Liver (tissue), 9 donors: Measurements from ENCODE around the gene SEMA4C. TPM values are rescaled to one million over a fixed set of nuclear protein-coding genes. Genes with fewer than 3 reads are reported as not detected.

Experiments
- DNase-seq: peaks from one replicate; pipeline ENCODE4 v3.0.0-alpha.2; 2017; ENCODE audit warnings: low spot score
- H3K27ac ChIP-seq, 2 donors: one replicate each; pipeline ENCODE4 v1.7.0; 2013; ENCODE audit warnings: inconsistent platforms in 2 of 2, low read length in 2 of 2, control low read depth in 1 of 2, low read depth in 1 of 2, mild to moderate bottlenecking in 1 of 2
- H3K27me3 ChIP-seq, 4 donors: one replicate each; pipeline versions ENCODE4 v1.6.1 to v1.7.0; 2013; ENCODE audit warnings: low read length in 3 of 4, inconsistent platforms in 1 of 4, mild to moderate bottlenecking in 1 of 4, moderate library complexity in 1 of 4; ENCODE audit not compliant: control insufficient read depth in 4 of 4, insufficient read depth in 4 of 4
- H3K36me3 ChIP-seq, 4 donors: one replicate each; pipeline versions ENCODE4 v1.6.1 to v1.7.0; 2013; ENCODE audit warnings: low read length in 3 of 4, mild to moderate bottlenecking in 3 of 4, low read depth in 1 of 4, moderate library complexity in 1 of 4; ENCODE audit not compliant: control insufficient read depth in 4 of 4, insufficient read depth in 3 of 4
- H3K4me1 ChIP-seq, 4 donors: one replicate each; pipeline versions ENCODE4 v1.6.1 to v1.7.0; 2013; ENCODE audit warnings: low read length in 3 of 4, mild to moderate bottlenecking in 3 of 4, moderate library complexity in 1 of 4; ENCODE audit not compliant: control insufficient read depth in 4 of 4, insufficient read depth in 4 of 4
- H3K4me3 ChIP-seq, 3 donors: one replicate each; pipeline versions ENCODE4 v1.6.1 to v1.7.0; 2013; ENCODE audit warnings: low read length in 3 of 3, control low read depth in 1 of 3, low read depth in 1 of 3, mild to moderate bottlenecking in 1 of 3
- H3K9ac ChIP-seq, 2 donors: one replicate each; pipeline ENCODE4 v1.7.0; 2013; ENCODE audit warnings: low read length in 2 of 2, mild to moderate bottlenecking in 2 of 2, moderate library complexity in 2 of 2, control low read depth in 1 of 2, low read depth in 1 of 2
- H3K9me3 ChIP-seq, 4 donors: one replicate each; pipeline versions ENCODE4 v1.6.1 to v1.7.0; 2013; ENCODE audit warnings: low read length in 3 of 4; ENCODE audit not compliant: control insufficient read depth in 4 of 4
- ATF3 ChIP-seq: IDR thresholded peaks from 2 replicates; pipeline ENCODE4 v1.6.1; 2016; ENCODE audit warnings: antibody characterized with exemption
- EGR1 ChIP-seq, 2 donors: IDR thresholded peaks; 2 replicates each; pipeline ENCODE4 v1.6.1; 2016 to 2018; ENCODE audit warnings: antibody characterized with exemption in 2 of 2, low read depth in 2 of 2
- FOXA1 ChIP-seq: IDR thresholded peaks from 2 replicates; pipeline ENCODE4 v1.6.1; 2016; ENCODE audit warnings: antibody characterized with exemption
- FOXA2 ChIP-seq: IDR thresholded peaks from 2 replicates; pipeline ENCODE4 v1.6.1; 2016; ENCODE audit warnings: antibody characterized with exemption
- GABPA ChIP-seq, 2 donors: IDR thresholded peaks in 1 of 2; conservative IDR thresholded peaks in 1 of 2; 2 replicates each; pipeline ENCODE4 v1.6.1; 2016; ENCODE audit warnings: antibody characterized with exemption in 2 of 2, mild to moderate bottlenecking in 1 of 2, moderate library complexity in 1 of 2
- HNF4A ChIP-seq, 2 donors: conservative IDR thresholded peaks; 2 replicates each; pipeline ENCODE4 v1.6.1; 2016; ENCODE audit warnings: antibody characterized with exemption in 2 of 2, mild to moderate bottlenecking in 2 of 2
- HNF4G ChIP-seq: IDR thresholded peaks from 2 replicates; pipeline ENCODE4 v1.6.1; 2016; ENCODE audit warnings: antibody characterized with exemption
- JUND ChIP-seq, 2 donors: IDR thresholded peaks; 2 replicates each; pipeline ENCODE4 v1.6.1; 2016; ENCODE audit warnings: antibody characterized with exemption in 2 of 2
- NR2F2 ChIP-seq: IDR thresholded peaks from 2 replicates; pipeline ENCODE4 v1.6.1; 2016; ENCODE audit warnings: antibody characterized with exemption
- RAD21 ChIP-seq, 2 donors: IDR thresholded peaks; 2 replicates each; pipeline ENCODE4 v1.6.1; 2016; ENCODE audit warnings: antibody characterized with exemption in 2 of 2, mild to moderate bottlenecking in 2 of 2
- REST ChIP-seq: IDR thresholded peaks from 2 replicates; pipeline ENCODE4 v1.6.1; 2016; ENCODE audit warnings: antibody characterized with exemption, mild to moderate bottlenecking
- RXRA ChIP-seq, 2 donors: IDR thresholded peaks; 2 replicates each; pipeline ENCODE4 v1.6.1; 2017 to 2018; ENCODE audit warnings: antibody characterized with exemption in 2 of 2, mild to moderate bottlenecking in 1 of 2
- SP1 ChIP-seq: IDR thresholded peaks from 2 replicates; pipeline ENCODE4 v1.6.1; 2018; ENCODE audit warnings: antibody characterized with exemption, mild to moderate bottlenecking
- TAF1 ChIP-seq: conservative IDR thresholded peaks from 2 replicates; pipeline ENCODE4 v1.6.1; 2016; ENCODE audit warnings: antibody characterized with exemption, mild to moderate bottlenecking
- YY1 ChIP-seq: IDR thresholded peaks from 2 replicates; pipeline ENCODE4 v1.6.1; 2016; ENCODE audit warnings: antibody characterized with exemption, mild to moderate bottlenecking
- WGBS: extraction: QIAGEN DNeasy Blood & Tissue Kit; methylation state at CpG from one replicate; pipeline ENCODE4 v1.1.7; 2013; 5-methylcytosine and 5-hydroxymethylcytosine counted together
- polyA plus RNA-seq, 2 donors: library from polyadenylated mRNA; stranded (reverse) in 1 of 2; unstranded in 1 of 2; fragments of 200-250 nt in 1 of 2; fragments of >200 nt in 1 of 2; fragmentation: Nextera tagmentation in 1 of 2; extraction: Ambion mirVana in 1 of 2; gene quantifications; one replicate each; pipeline versions ENCODE4 v1.2.1 to v1.2.3, GENCODE V29; 2013 to 2015
- total RNA-seq, 2 donors: library from RNA; depleted of rRNA; stranded (reverse); fragments of >200 nt; gene quantifications; one replicate each; pipeline ENCODE4 v1.2.3, GENCODE V29; 2014
- TF ChIP-seq, protein P1 (sequence below): IDR thresholded peaks from 2 replicates; pipeline ENCODE4 v1.6.1; 2016; ENCODE audit warnings: antibody characterized with exemption
- TF ChIP-seq, protein P2 (sequence below): fragments of 150-350 bp; IDR thresholded peaks from 2 replicates; pipeline ENCODE4 v1.5.1; 2017; ENCODE audit warnings: improper control_type of control experiment, low read depth, low read length; ENCODE audit not compliant: missing input control
- TF ChIP-seq, protein P3 (sequence below): IDR thresholded peaks from 2 replicates; pipeline ENCODE4 v1.6.1; 2016; ENCODE audit warnings: antibody characterized with exemption
- donor health status: healthy.
- donor health status: healthy.
- donor health status: healthy.
- donor health status: healthy.
- donor health status: healthy.

SEMA4C gene
- total and polyA plus RNA-seq, 4 donors: 3.7 to 23.2 (median 13.2) TPM

GRCh38 chr2:96895746-96896651 lies 26.1 kb upstream of the SEMA4C start:
- Histone ChIP-seq H3K27me3 (no peaks in the 10 kb centered on the region), H3K36me3 (no peaks in the 10 kb centered on the region), H3K4me1 (no peaks in the 10 kb centered on the region), H3K9ac (no peak overlapping the region), H3K4me3 (no peak overlapping the region), H3K9me3 (no peaks in the 10 kb centered on the region), H3K27ac (no peak overlapping the region)
- 86% methylated on average over 18 of the region's 18 CpGs for WGBS
- DNase-seq: no peak
- TF ChIP-seq ATF3 (no peak), HNF4A (conservative IDR thresholded peaks at IDR 0.05) (no peak), RAD21 (IDR thresholded peaks at IDR 0.05) (no peak), FOXA2 (no peak)
- TF ChIP-seq, protein P1, sequence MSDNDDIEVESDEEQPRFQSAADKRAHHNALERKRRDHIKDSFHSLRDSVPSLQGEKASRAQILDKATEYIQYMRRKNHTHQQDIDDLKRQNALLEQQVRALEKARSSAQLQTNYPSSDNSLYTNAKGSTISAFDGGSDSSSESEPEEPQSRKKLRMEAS: no peak

- H3K36me3 ChIP-seq: no peaks in the 10 kb centered on the region
- TF ChIP-seq TAF1 (no peak), FOXA1 (no peak), EGR1 (IDR thresholded peaks at IDR 0.05; ENCODE audit: low read depth in 2 of 2) (no peak), HNF4G (no peak), YY1 (no peak), RXRA (IDR thresholded peaks at IDR 0.05) (no peak), REST (no peak), RAD21 (IDR thresholded peaks at IDR 0.05) (no peak), NR2F2 (no peak), FOXA2 (no peak), SP1 (no peak), JUND (IDR thresholded peaks at IDR 0.05) (no peak), GABPA (IDR thresholded peaks at IDR 0.05 in 1 of 2, conservative IDR thresholded peaks at IDR 0.05 in 1 of 2) (no peak), HNF4A (conservative IDR thresholded peaks at IDR 0.05) (no peak), ATF3 (no peak)
- TF ChIP-seq, protein P1: no peak
- TF ChIP-seq, protein P2, sequence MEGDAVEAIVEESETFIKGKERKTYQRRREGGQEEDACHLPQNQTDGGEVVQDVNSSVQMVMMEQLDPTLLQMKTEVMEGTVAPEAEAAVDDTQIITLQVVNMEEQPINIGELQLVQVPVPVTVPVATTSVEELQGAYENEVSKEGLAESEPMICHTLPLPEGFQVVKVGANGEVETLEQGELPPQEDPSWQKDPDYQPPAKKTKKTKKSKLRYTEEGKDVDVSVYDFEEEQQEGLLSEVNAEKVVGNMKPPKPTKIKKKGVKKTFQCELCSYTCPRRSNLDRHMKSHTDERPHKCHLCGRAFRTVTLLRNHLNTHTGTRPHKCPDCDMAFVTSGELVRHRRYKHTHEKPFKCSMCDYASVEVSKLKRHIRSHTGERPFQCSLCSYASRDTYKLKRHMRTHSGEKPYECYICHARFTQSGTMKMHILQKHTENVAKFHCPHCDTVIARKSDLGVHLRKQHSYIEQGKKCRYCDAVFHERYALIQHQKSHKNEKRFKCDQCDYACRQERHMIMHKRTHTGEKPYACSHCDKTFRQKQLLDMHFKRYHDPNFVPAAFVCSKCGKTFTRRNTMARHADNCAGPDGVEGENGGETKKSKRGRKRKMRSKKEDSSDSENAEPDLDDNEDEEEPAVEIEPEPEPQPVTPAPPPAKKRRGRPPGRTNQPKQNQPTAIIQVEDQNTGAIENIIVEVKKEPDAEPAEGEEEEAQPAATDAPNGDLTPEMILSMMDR: no peak
- TF ChIP-seq, protein P3, sequence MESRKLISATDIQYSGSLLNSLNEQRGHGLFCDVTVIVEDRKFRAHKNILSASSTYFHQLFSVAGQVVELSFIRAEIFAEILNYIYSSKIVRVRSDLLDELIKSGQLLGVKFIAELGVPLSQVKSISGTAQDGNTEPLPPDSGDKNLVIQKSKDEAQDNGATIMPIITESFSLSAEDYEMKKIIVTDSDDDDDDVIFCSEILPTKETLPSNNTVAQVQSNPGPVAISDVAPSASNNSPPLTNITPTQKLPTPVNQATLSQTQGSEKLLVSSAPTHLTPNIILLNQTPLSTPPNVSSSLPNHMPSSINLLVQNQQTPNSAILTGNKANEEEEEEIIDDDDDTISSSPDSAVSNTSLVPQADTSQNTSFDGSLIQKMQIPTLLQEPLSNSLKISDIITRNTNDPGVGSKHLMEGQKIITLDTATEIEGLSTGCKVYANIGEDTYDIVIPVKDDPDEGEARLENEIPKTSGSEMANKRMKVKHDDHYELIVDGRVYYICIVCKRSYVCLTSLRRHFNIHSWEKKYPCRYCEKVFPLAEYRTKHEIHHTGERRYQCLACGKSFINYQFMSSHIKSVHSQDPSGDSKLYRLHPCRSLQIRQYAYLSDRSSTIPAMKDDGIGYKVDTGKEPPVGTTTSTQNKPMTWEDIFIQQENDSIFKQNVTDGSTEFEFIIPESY: no peak
- peaks cover 0 to 4% (median 0%) of the 10 kb centered on the region in 4 donors for H3K4me1 ChIP-seq
- no peaks in the 10 kb centered on the region for H3K27me3 ChIP-seq
- H3K9me3 ChIP-seq: no peaks in the 10 kb centered on the region
- H3K9ac ChIP-seq: no peak overlapping the region
- DNase-seq: no peak
- 87% methylated on average over 10 of the region's 10 CpGs for WGBS
- no peak overlapping the region for H3K4me3 ChIP-seq
- no peak overlapping the region for H3K27ac ChIP-seq
Observed at GRCh38 chr2:96895032-96895745, 25.3 kb upstream of the SEMA4C start.
